Stomach (tissue), 9 donors: Measurements from ENCODE around the gene THYN1. TPM values are rescaled to one million over a fixed set of nuclear protein-coding genes. Genes with fewer than 3 reads are reported as not detected.

Source experiments
- DNase-seq, 2 donors: peaks; one replicate each; pipeline versions ENCODE4 v3.0.0 to v3.0.0-alpha.2; 2013 to 2019
- H3K27ac ChIP-seq, 5 donors: fragments of 200-600 bp in 4 of 5; sonication (generic) in 4 of 5; one replicate each; pipeline ENCODE4 v1.5.1; 2013 to 2019; ENCODE audit warnings: mild to moderate bottlenecking in 1 of 5, moderate library complexity in 1 of 5
- H3K27me3 ChIP-seq, 3 donors: fragments of 200-600 bp; sonication (generic); one replicate each; pipeline ENCODE4 v1.5.1; 2017 to 2019; ENCODE audit warnings: mixed run types in 1 of 3
- H3K36me3 ChIP-seq, 4 donors: fragments of 200-600 bp; sonication (generic); 1 replicate in 3 of 4; 2 replicates in 1 of 4; pipeline ENCODE4 v1.5.1; 2016 to 2019
- H3K4me1 ChIP-seq, 4 donors: fragments of 200-600 bp; sonication (generic); one replicate each; pipeline ENCODE4 v1.5.1; 2016 to 2019
- H3K4me3 ChIP-seq, 4 donors: fragments of 200-600 bp; sonication (generic) in 3 of 4; one replicate each; pipeline ENCODE4 v1.5.1; 2016 to 2019; ENCODE audit warnings: mild to moderate bottlenecking in 1 of 4
- H3K9me3 ChIP-seq, 4 donors: fragments of 200-600 bp; sonication (generic); one replicate each; pipeline ENCODE4 v1.5.1; 2016 to 2019
- CTCF ChIP-seq, 7 experiments: fragments of 450-650 bp in 4 of 7; fragments of 200-600 bp in 3 of 7; sonication (generic) in 3 of 7; IDR thresholded peaks; one replicate each; pipeline ENCODE4 v1.5.1; 2016 to 2019; ENCODE audit warnings: antibody characterized with exemption in 7 of 7, control low read depth in 2 of 7, mild to moderate bottlenecking in 1 of 7
- EP300 ChIP-seq: sonication (generic); formaldehyde crosslinking; IDR thresholded peaks from one replicate; pipeline ENCODE4 v1.6.1; 2017; ENCODE audit warnings: antibody characterized with exemption
- POLR2A ChIP-seq, 4 donors: fragments of 450-650 bp; IDR thresholded peaks; one replicate each; pipeline ENCODE4 v1.6.1; 2016; ENCODE audit warnings: antibody characterized with exemption in 4 of 4, control low read depth in 2 of 4, mild to moderate bottlenecking in 1 of 4, moderate library complexity in 1 of 4
- POLR2AphosphoS5 ChIP-seq, 3 donors: sonication (generic); formaldehyde crosslinking; IDR thresholded peaks; one replicate each; pipeline ENCODE4 v1.6.1; 2016; ENCODE audit warnings: antibody characterized with exemption in 3 of 3
- WGBS, 5 donors: extraction: QIAGEN DNeasy Blood & Tissue Kit in 3 of 5; methylation state at CpG; one replicate each; pipeline versions ENCODE4 v1.1.5 to v1.1.7; 2013 to 2018; 5-methylcytosine and 5-hydroxymethylcytosine counted together
- intact Hi-C: fragments of 100-400 bp; cut with DNase I; formaldehyde crosslinking; loops from one replicate; pipeline ENCODE4 v1.15.1; 2023; ENCODE audit warnings: low total_unique reads
- polyA plus RNA-seq, 3 donors: library from polyadenylated mRNA; stranded (reverse); fragments of 200-250 nt; gene quantifications; one replicate each; pipeline ENCODE4 v1.2.3, GENCODE V29; 2013
- total RNA-seq, 5 donors: library from RNA; depleted of rRNA; stranded (reverse); fragments of >200 nt; gene quantifications; one replicate each; pipeline versions ENCODE4 v1.1.0 to v1.2.3, GENCODE V29; 2014 to 2016
- donor health status: healthy with polysubstance abuse.
- donor health status: Bipolar disorder and iron deficiency.
- donor health status: healthy.

THYN1 gene
- total and polyA plus RNA-seq, 8 donors, result 4.6 to 62.1 (median 40.0) TPM

GRCh38 chr11:134237557-134237922, 15.6 kb downstream of the THYN1 start:
- peaks cover 25 to 79% (median 78%) of the 10 kb centered on the region in 4 donors for H3K36me3 ChIP-seq
- H3K4me1 ChIP-seq, result peaks cover 0 to 11% (median 9%) of the 10 kb centered on the region in 4 donors
- 82 to 92% (median 88%) methylated on average over 11 of the region's 11 CpGs for WGBS, 5 donors
- TF ChIP-seq CTCF (IDR thresholded peaks at IDR 0.05) (no peak), EP300 (no peak), POLR2A (IDR thresholded peaks at IDR 0.05) (no peak), POLR2AphosphoS5 (IDR thresholded peaks at IDR 0.05) (no peak)
- no peak for DNase-seq
- intact Hi-C loops, result no loop called here
- no peaks in the 10 kb centered on the region for H3K9me3 ChIP-seq
- H3K4me3 ChIP-seq, result no peak overlapping the region
- H3K27ac ChIP-seq, result no peak overlapping the region
- H3K27me3 ChIP-seq, result no peaks in the 10 kb centered on the region

DNA sequence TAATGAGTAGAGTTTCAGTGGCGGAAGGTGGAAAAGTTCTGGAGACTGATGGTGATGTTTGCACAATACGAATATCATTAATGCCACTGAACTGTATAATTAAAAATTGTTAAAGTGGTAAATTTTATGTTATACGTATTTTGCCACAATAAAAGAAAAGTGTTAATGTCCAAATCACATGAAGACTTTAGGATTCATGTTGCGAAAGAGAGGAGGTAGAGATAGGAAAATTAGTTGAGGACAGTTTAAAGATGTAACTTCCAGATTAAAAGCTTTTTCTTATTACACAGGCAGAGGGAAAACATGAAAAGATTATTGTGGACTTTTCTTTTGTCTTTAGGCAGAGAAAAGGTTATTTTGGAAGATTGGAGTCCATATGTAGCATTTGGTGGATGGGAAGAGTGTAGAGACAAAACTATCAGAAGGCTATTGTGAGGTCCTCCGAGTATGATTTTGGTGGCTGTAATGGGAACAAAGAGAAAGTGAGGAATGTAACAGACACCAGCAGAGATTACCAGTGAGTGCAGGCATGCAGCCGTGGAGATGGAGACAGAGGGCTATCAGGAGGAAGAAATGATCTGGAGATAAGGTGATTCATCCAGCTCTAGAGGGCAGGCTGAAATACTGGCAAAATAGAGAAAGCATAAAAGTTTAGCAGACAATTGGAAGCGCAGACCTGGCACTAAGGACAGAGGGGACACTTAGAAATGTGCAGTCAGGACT, 16.2 kb downstream of the THYN1 start:
- H3K27me3 ChIP-seq, result no peaks in the 10 kb centered on the region
- no peak overlapping the region for H3K4me3 ChIP-seq
- WGBS, 5 donors, result 87 to 94% (median 89%) methylated on average over 7 of the region's 7 CpGs
- intact Hi-C loops, result no loop called here
- peaks cover 25 to 73% (median 72%) of the 10 kb centered on the region in 4 donors for H3K36me3 ChIP-seq
- TF ChIP-seq POLR2A (IDR thresholded peaks at IDR 0.05), result no peak
- no peak for TF ChIP-seq POLR2AphosphoS5 (IDR thresholded peaks at IDR 0.05)
- no peak for TF ChIP-seq EP300
- no peak for TF ChIP-seq CTCF (IDR thresholded peaks at IDR 0.05)
- DNase-seq, result no peak
- H3K9me3 ChIP-seq, result no peaks in the 10 kb centered on the region
- no peak overlapping the region for H3K27ac ChIP-seq
- peaks cover 0 to 17% (median 14%) of the 10 kb centered on the region in 4 donors for H3K4me1 ChIP-seq

- intact Hi-C loops, result no loop called here
- no peak for DNase-seq
- Histone ChIP-seq H3K4me3 (no peak overlapping the region), H3K27ac (no peak overlapping the region), H3K27me3 (no peaks in the 10 kb centered on the region), H3K4me1 (peaks cover 0 to 29% (median 20%) of the 10 kb centered on the region in 4 donors), H3K9me3 (no peaks in the 10 kb centered on the region), H3K36me3 (peaks cover 23 to 61% (median 58%) of the 10 kb centered on the region in 4 donors)
- WGBS, 5 donors, result 71 to 85% (median 82%) methylated on average over 3 of the region's 3 CpGs
- TF ChIP-seq POLR2AphosphoS5 (IDR thresholded peaks at IDR 0.05) (no peak), POLR2A (IDR thresholded peaks at IDR 0.05) (no peak), CTCF (IDR thresholded peaks at IDR 0.05) (no peak), EP300 (no peak)
Measured at GRCh38 chr11:134235399-134235798, 17.8 kb downstream of the THYN1 start.

GRCh38 chr11:134233729-134234179, 19.4 kb downstream of the THYN1 start:
- Histone ChIP-seq H3K27ac (no peak overlapping the region), H3K4me3 (no peak overlapping the region), H3K27me3 (no peaks in the 10 kb centered on the region), H3K9me3 (no peaks in the 10 kb centered on the region), H3K4me1 (peaks cover 0 to 46% (median 20%) of the 10 kb centered on the region in 4 donors), H3K36me3 (peaks cover 6 to 45% (median 43%) of the 10 kb centered on the region in 4 donors)
- no peak for TF ChIP-seq EP300
- TF ChIP-seq POLR2AphosphoS5 (IDR thresholded peaks at IDR 0.05), result no peak
- no peak for TF ChIP-seq POLR2A (IDR thresholded peaks at IDR 0.05)
- no peak for TF ChIP-seq CTCF (IDR thresholded peaks at IDR 0.05)
- intact Hi-C loops, result no loop called here
- DNase-seq, result no peak
- 86 to 93% (median 89%) methylated on average over 4 of the region's 4 CpGs for WGBS, 5 donors
